ENCODE results near the gene ERLIN1.

ERLIN1 gene

GRCh38 chr10:100185364-100186252 is at the start of gene ERLIN1:
TSS of gene ERLIN1 (minus strand) at chr10:100186029. CDS start at chr10:100185626, 403 bp downstream.
- DNase-seq: peak; percentile 96

GRCh38 chr10:100232101-100232500 is 46.3 kb upstream of the ERLIN1 start:
- no peak for DNase-seq

- DNase-seq: no peak
Observed at GRCh38 chr10:100229819-100230422, 44.1 kb upstream of the ERLIN1 start.

- no peak for DNase-seq
Observed at GRCh38 chr10:100223879-100224278, 38.0 kb upstream of the ERLIN1 start.

GRCh38 chr10:100222529-100222928 is 36.7 kb upstream of the ERLIN1 start:
- DNase-seq: no peak

- no peak for DNase-seq
Observed at GRCh38 chr10:100216006-100216405, 30.2 kb upstream of the ERLIN1 start.

GRCh38 chr10:100209303-100209702 is 23.5 kb upstream of the ERLIN1 start:
- no peak for DNase-seq

- no peak for DNase-seq
Observed at GRCh38 chr10:100208276-100208675, 22.4 kb upstream of the ERLIN1 start.

- no peak for DNase-seq
Observed at GRCh38 chr10:100204370-100204769, 18.5 kb upstream of the ERLIN1 start.

GRCh38 chr10:100201549-100201948 is 15.7 kb upstream of the ERLIN1 start:
- no peak for DNase-seq

GRCh38 chr10:100194711-100195110 is 8.9 kb upstream of the ERLIN1 start:
- DNase-seq: no peak

- no peak for DNase-seq
Observed at GRCh38 chr10:100192350-100192749, 6.5 kb upstream of the ERLIN1 start.

- peak; percentile 96 for DNase-seq
Observed at GRCh38 chr10:100186253-100187212, 704 bp upstream of the ERLIN1 start.

GRCh38 chr10:100184840-100185239 is 989 bp downstream of the ERLIN1 start:
- DNase-seq: peak; percentile 14

GRCh38 chr10:100184426-100184825 is 1.4 kb downstream of the ERLIN1 start:
- no peak for DNase-seq

- peak; percentile 12 for DNase-seq
Observed at GRCh38 chr10:100183481-100183880, 2.3 kb downstream of the ERLIN1 start.

- DNase-seq: no peak
Observed at GRCh38 chr10:100182908-100183307, 2.9 kb downstream of the ERLIN1 start.

- no peak for DNase-seq
Observed at GRCh38 chr10:100182281-100182680, 3.5 kb downstream of the ERLIN1 start.

- DNase-seq: no peak
Observed at GRCh38 chr10:100175875-100176274, 10.0 kb downstream of the ERLIN1 start.

GRCh38 chr10:100174699-100175677 is 10.8 kb downstream of the ERLIN1 start:
- no peak for DNase-seq

- DNase-seq: no peak
Observed at GRCh38 chr10:100173035-100173434, 12.8 kb downstream of the ERLIN1 start.

GRCh38 chr10:100172349-100172748 is 13.5 kb downstream of the ERLIN1 start:
- DNase-seq: no peak
